ENCODE measurements around the gene CCDC9B.

Gene CCDC9B

GRCh38 chr15:40345867-40346578, 5.3 kb upstream of the CCDC9B start:
- no peak for DNase-seq
- Histone ChIP-seq H2AFZ (ENCODE audit: low read depth, low read length) (no peak overlapping the region), H3K9me3 (ENCODE audit: insufficient read depth, low read length, severe bottlenecking) (no peaks in the 10 kb centered on the region), H3K4me2 (ENCODE audit: insufficient read depth, low read length) (no peak overlapping the region), H3K4me1 (ENCODE audit: insufficient read depth, low read length) (peaks cover 3% of the 10 kb centered on the region; the same call in 1 of the 2 replicates), H3K36me3 (ENCODE audit: insufficient read depth, low read length) (no peaks in the 10 kb centered on the region), H3K27ac (ENCODE audit: low read length) (no peak overlapping the region), H3K9ac (ENCODE audit: low read depth, low read length) (no peak overlapping the region), H4K20me1 (ENCODE audit: insufficient read depth, low read length) (no peaks in the 10 kb centered on the region), H3K27me3 (ENCODE audit: insufficient read depth, low read length, poor library complexity) (no peaks in the 10 kb centered on the region), H3K4me3 (ENCODE audit: low read depth in 1 of 2, low read length in 2 of 2) (no peak overlapping the region), H3K79me2 (ENCODE audit: insufficient read depth, low read length) (no peaks in the 10 kb centered on the region)
- TF ChIP-seq CTCF (IDR thresholded peaks at IDR 0.05; ENCODE audit: borderline replicate concordance, extremely low read depth, low read length, poor library complexity, severe bottlenecking) (no peak), EZH2 (IDR thresholded peaks at IDR 0.05; ENCODE audit: borderline replicate concordance, low read depth, low read length, severe bottlenecking) (no peak)
- no peak for ATAC-seq (ENCODE audit: insufficient read depth, low read depth)

GRCh38 chr15:40345225-40345866, 4.6 kb upstream of the CCDC9B start:
- Histone ChIP-seq H4K20me1 (ENCODE audit: insufficient read depth, low read length) (no peaks in the 10 kb centered on the region), H3K4me2 (ENCODE audit: insufficient read depth, low read length) (no peak overlapping the region), H3K9ac (ENCODE audit: low read depth, low read length) (no peak overlapping the region), H3K27ac (ENCODE audit: low read length) (no peak overlapping the region), H3K79me2 (ENCODE audit: insufficient read depth, low read length) (no peaks in the 10 kb centered on the region), H3K9me3 (ENCODE audit: insufficient read depth, low read length, severe bottlenecking) (no peaks in the 10 kb centered on the region), H3K4me3 (ENCODE audit: low read depth in 1 of 2, low read length in 2 of 2) (no peak overlapping the region), H2AFZ (ENCODE audit: low read depth, low read length) (no peak overlapping the region; the same call in 1 of the 2 replicates), H3K4me1 (ENCODE audit: insufficient read depth, low read length) (peaks cover 3% of the 10 kb centered on the region; the same call in 1 of the 2 replicates), H3K27me3 (ENCODE audit: insufficient read depth, low read length, poor library complexity) (no peaks in the 10 kb centered on the region), H3K36me3 (ENCODE audit: insufficient read depth, low read length) (no peaks in the 10 kb centered on the region)
- DNase-seq (no peak), ATAC-seq (ENCODE audit: insufficient read depth, low read depth) (no peak)
- TF ChIP-seq CTCF (IDR thresholded peaks at IDR 0.05; ENCODE audit: borderline replicate concordance, extremely low read depth, low read length, poor library complexity, severe bottlenecking): no peak
- TF ChIP-seq EZH2 (IDR thresholded peaks at IDR 0.05; ENCODE audit: borderline replicate concordance, low read depth, low read length, severe bottlenecking): no peak

- no peaks in the 10 kb centered on the region for H3K79me2 ChIP-seq (ENCODE audit: insufficient read depth, low read length)
- H3K9me3 ChIP-seq (ENCODE audit: insufficient read depth, low read length, severe bottlenecking): no peaks in the 10 kb centered on the region
- peak; percentile 89 for ATAC-seq (ENCODE audit: insufficient read depth, low read depth)
- TF ChIP-seq CTCF (IDR thresholded peaks at IDR 0.05; ENCODE audit: borderline replicate concordance, extremely low read depth, low read length, poor library complexity, severe bottlenecking) (peak; percentile 87), EZH2 (IDR thresholded peaks at IDR 0.05; ENCODE audit: borderline replicate concordance, low read depth, low read length, severe bottlenecking) (no peak)
- H3K4me2 ChIP-seq (ENCODE audit: insufficient read depth, low read length): no peak overlapping the region
- H3K27ac ChIP-seq (ENCODE audit: low read length): no peak overlapping the region
- H2AFZ ChIP-seq (ENCODE audit: low read depth, low read length): 0 out of 2 replicates have a peak overlapping the region, but pooled peaks have one; percentile 21
- H3K9ac ChIP-seq (ENCODE audit: low read depth, low read length): no peak overlapping the region
- no peaks in the 10 kb centered on the region for H4K20me1 ChIP-seq (ENCODE audit: insufficient read depth, low read length)
- no peak overlapping the region for H3K4me3 ChIP-seq (ENCODE audit: low read depth in 1 of 2, low read length in 2 of 2)
- H3K4me1 ChIP-seq (ENCODE audit: insufficient read depth, low read length): peaks cover 3% of the 10 kb centered on the region; the same call in 1 of the 2 replicates
- H3K36me3 ChIP-seq (ENCODE audit: insufficient read depth, low read length): no peaks in the 10 kb centered on the region
- no peaks in the 10 kb centered on the region for H3K27me3 ChIP-seq (ENCODE audit: insufficient read depth, low read length, poor library complexity)
- peak; percentile 72 for DNase-seq
Measured at GRCh38 chr15:40344631-40345120, 3.9 kb upstream of the CCDC9B start.

Data from DND-41 (cell line).